Activated CD8-positive, alpha-beta memory T cell treated with anti-CD3 and anti-CD28 coated beads for 4 hours (primary cell): ENCODE data around the gene C12orf42.

Source experiments
- DNase-seq, 2 donors: peaks; one replicate each; pipeline ENCODE4 v3.0.0-alpha.2; 2020; ENCODE audit warnings: low read depth in 2 of 2

C12orf42 gene

GRCh38 chr12:103336940-103337339 is 158.8 kb downstream of the C12orf42 start:
- DNase-seq: no peak

- no peak for DNase-seq
Observed at GRCh38 chr12:103334466-103334865, 161.3 kb downstream of the C12orf42 start.

DNA sequence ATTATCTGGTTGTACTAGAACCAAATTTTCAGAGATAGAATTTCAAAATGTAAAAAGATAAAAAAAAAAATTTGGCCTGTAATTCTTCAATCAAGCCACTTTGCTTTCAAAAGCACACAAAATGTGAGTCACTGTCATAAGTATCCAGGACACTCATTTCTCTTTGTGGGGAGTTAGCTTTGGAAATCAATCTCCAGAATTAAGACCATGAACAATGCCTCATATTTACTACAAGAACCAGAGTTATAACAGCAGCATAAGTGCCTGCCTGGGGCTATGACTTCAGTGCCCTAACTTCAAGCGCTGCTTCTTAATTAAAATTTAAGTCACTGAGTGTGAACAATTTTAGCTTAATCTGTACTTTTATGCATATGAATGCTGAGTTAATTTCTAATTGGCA is 162.1 kb downstream of the C12orf42 start:
- DNase-seq: no peak

DNA sequence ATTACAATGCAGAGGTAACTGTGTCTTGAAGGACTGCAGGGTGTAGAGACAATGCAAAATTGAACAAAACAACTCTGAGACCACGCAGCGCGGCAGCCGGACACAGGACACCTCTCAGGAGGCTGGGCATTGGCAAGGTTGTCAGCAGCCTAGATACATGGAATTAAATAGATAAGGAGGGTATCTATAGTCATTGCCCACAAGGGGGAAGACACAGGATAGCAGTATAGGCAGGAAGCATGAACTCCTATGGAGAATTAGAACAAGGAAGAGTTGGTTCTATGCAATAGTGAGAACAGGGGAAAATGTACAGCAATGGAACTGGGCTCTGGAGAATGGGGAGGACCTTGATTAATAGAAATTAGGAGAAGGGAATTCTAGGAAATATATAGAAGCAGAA is 164.1 kb downstream of the C12orf42 start:
- no peak for DNase-seq

GRCh38 chr12:103330672-103331071 is 165.1 kb downstream of the C12orf42 start:
- no peak for DNase-seq

GRCh38 chr12:103327676-103328075 is 168.1 kb downstream of the C12orf42 start:
- no peak for DNase-seq

DNA sequence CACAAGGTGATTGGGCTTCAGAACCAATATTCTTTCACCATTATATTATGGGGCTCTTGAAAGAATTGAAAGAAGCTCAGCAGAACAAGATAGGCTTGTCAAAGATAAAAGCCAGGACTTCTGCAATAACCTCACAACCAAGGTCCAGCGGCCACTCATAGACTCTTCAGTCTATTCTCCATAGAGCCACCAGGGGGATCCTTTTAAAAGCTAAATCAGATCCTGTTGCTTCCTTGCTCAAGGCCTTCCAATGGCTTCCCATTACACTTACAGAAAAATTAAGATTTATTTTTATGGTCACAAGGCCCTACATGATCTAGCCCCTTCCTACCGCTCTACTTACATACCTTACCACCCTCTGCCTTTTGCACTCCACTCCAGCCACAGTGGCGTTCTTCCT is 169.6 kb downstream of the C12orf42 start:
- DNase-seq: no peak

- no peak for DNase-seq
Observed at GRCh38 chr12:103318566-103318965, 177.2 kb downstream of the C12orf42 start.

DNA sequence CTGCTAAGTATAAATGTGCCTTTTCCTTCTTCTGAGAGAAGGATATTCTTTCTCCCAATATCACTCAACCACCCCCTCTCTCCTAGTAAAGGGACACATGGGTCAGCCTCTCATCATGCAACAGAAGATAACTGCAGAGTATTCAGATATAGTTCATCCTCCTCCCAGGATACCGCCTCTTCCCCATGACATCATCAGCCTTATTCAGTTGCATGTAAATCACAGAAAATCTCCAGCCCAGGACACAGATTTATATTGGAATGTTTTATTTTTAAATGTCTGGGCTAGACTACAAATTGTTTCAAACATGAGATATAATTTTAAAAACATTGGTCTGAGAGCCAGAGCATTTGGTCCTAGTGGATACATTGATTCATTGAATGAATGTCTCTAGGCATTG is 178.5 kb downstream of the C12orf42 start:
- DNase-seq: no peak

GRCh38 chr12:103314786-103315185 is 181.0 kb downstream of the C12orf42 start:
- no peak for DNase-seq

DNA sequence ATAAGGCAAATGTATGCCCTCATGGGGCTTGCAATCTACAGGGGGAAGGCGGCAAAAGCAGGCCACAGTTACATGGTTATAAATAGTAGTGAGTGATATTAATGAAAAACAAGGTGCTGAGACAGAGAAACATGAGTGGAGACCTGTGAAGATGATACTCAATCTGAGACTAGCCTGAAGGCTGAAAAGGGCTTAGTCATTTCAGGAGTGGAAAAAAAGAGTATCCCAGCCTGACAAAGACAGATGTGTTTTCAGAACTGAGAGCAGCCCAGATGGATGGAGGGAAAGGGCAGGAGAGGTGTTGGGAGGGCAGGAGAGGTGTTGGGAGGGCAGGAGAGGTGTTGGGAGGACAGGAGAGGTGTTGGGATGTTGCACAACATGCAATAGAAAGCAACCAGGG is 181.9 kb downstream of the C12orf42 start:
- DNase-seq: no peak

DNA sequence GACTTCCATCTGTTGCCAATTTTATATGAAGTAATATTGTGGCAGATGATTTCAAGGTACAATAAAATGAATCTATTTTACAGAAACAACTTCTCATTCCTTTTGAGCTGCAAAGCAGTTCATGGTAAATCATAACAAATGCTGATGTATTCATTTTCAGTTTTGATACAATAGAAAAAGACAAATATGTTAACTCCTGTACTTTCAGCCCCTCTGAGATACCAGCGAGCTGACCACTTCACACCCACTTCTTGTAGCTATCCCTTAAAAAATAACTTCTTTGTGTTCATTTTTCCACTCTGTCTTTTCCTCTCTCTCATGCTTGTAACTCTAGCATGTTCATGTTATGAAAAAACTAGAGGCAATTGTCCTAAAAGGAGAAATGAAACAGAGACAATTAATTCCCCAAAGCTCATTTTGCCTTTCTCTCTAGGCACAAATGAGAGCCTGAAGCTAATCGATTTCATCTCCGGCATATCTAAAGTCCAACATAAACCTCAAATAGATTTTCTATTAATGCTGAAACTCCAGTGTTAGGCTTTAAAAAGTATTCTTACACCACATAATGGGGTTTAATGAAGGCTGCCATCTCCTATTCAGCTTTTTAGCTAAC is 182.9 kb downstream of the C12orf42 start:
- DNase-seq: no peak

GRCh38 chr12:103310546-103311270 is 185.1 kb downstream of the C12orf42 start:
- no peak for DNase-seq

GRCh38 chr12:103308396-103308795 is 187.4 kb downstream of the C12orf42 start:
- no peak for DNase-seq

DNA sequence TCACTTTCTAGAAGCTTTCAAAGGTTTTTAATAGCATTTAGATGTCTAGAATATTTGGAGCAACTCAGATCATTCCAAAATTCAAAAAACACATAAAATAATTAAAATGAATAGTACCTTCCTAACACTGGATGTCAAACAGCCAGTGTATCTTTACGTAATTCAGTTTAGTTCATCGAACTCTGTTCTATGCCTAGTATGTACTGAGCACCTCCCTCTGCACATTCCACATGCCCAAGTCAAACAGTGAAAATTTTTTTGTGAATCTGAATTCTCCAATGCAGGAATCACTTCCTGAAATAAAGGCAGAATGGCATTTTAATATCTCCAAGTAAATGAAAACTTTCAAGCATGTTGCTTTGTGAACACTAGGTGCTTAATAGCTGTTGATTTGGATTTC is 192.3 kb downstream of the C12orf42 start:
- no peak for DNase-seq

DNA sequence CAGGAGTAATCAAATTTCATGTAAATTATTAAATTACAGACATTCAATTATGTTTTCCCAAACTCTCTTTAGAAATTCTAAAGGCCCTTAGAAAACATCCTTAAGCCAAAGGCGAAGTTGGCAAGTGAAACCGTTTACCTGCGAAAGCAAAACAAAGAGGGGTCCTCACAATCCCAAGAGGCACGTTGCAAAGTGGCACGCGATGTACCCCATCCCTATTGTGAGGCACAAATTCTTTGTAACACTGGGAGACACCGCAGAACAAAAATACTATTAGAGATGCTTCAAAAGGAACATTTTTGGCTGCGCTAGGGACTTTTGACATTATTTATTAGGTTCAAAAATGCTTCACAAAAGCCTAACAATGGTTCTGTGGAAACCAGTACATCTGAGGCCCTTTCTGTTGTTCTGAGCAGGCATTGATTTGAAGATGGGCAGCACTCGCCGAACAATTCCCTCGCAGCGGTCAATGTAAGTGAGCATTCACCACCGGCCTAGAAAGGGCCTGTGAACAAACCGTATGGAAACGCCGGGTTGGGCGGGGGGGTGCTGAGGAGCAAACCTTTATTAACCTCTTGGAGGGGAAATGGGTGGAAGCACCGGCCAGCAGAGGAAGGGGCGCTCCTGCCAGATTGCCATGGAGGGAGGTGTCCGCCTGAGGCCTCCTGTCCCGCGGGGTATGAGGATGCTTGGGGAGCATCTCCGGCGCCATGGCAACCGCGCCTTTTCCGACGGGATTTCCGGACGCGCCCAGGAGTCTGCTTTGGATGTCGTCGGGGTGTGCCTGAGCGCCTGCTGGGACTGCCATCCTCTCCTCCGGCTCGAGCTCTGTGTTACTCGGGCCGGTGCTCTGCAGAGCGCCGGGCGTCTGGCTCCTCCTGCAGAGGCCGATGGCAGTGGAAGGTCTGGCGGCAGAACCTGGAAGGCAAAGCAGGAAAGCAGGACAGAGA is 193.9 kb downstream of the C12orf42 start:
- no peak for DNase-seq

GRCh38 chr12:103288016-103288415 is 207.8 kb downstream of the C12orf42 start:
- no peak for DNase-seq

- no peak for DNase-seq
Observed at GRCh38 chr12:103282124-103282523, 213.6 kb downstream of the C12orf42 start.

- DNase-seq: no peak
Observed at GRCh38 chr12:103279444-103279843, 216.3 kb downstream of the C12orf42 start.

DNA sequence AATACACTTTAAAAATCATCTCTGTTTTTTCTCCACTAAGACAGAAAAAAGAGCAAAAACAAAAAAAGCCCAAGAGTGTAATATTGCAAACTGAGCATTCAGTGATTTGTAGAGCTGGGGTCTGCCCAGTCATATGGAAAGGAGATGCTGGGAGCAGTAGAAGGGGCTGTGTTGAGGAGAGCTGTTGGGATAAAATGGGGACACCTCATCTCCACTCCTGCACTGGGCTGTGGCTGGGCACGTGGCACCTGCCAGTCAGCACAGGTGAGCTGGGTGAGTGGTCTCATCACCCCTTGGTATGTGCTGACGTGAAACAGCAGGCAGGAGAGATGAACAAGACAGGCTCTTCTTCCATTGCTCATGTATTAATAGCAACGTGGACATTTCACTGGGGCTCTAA is 217.4 kb downstream of the C12orf42 start:
- no peak for DNase-seq

DNA sequence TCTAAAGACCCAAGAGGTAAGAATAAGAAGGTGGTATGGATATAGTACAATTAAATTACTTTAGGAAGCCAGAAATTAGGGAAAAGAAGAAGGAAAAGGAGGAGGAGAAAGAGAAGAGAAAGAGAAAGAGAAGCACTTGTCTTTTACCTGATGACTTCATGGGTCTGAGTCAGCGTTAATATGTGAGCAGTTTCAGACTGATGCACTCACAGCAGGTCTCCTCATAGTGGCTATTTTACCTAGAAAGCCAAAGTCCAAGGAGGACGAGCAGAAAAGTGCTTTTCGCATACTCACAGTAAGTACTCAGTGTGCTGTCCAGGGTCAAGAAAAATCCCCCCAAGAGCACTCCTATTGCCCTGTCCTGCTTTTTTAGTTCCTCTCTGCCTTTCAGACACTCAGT is 222.1 kb downstream of the C12orf42 start:
- DNase-seq: no peak

DNA sequence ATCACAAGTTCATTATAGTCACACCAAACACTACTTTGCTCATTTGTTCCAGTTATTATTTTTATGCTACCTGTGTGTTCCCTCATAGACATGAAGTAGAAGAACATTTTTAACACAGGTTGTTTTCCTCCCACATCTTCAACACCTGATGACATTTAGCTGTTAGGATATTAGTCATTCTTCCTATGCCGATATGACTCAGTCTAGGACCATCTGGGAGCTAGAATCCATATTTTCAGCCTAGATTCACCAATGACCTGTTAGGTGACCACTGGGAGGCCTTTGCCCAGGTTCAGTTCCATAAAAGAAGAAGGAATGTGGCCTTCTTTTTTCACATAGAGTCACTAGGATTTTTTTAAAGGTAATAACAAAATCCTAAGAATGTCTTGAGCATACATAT is 222.8 kb downstream of the C12orf42 start:
- no peak for DNase-seq

DNA sequence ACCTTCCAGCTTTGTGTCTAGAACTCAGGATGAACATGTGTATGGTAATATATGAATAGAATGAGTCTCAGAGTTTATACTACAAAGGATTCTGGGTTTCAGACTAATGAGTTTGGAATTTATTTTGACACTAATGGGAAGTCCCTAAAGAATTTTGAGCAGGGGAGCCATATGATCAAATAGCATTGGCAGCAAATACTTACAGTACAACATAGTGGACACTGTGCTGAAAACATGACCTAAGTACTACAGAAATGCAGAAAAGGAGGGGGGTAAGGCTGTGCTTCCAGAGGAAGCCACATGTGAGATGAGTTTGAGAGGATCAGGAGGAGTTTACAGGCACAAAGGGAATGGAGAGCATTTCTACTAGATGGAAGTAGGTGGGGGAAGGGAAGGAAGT is 225.8 kb downstream of the C12orf42 start:
- DNase-seq: no peak
